ENCODE results near the gene UBFD1. TPM values are rescaled to one million over a fixed set of nuclear protein-coding genes. Genes with fewer than 3 reads are reported as not detected.

UBFD1 gene
- total RNA-seq, 6 experiments from 2014 or later = 27.6 to 50.5 (median 37.4) TPM

DNA sequence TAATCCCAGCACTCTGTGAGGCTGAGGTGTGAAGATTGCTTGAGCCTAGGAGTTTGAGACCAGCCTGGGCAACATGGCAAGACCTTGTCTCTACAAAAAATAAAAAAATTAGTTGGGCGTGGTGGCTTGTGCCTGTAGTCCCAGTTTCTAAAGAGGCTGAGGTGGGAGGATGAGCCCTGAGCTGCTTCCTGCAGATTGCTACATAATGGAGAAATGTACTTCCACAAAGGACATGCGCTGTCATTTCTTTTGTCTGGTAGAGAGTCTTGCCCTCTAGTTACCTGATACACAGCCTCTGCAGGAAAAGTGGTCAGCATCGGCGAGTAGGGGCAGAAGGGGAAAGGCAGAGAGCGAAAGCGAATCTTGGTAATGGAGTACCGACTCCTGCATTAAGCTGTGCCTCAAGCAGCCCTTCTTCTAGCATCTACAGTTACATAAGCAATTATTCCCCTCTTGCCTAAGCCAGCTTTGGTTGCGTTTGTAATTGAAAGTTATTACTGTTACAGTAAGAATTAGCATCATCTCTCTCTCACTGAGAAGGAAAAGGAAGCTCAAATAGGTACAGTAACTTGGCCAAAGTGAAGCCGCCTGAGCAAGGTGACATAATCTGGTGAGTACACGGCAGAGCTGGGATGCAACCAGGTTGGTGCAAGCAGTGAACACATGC is 28.8 kb upstream of the UBFD1 start:
- no peaks in the 10 kb centered on the region for H3K4me1 ChIP-seq
- no peaks in the 10 kb centered on the region for H3K27me3 ChIP-seq
- no peak overlapping the region for H3K27ac ChIP-seq
- H3K36me3 ChIP-seq = peaks cover 0 to 51% (median 8%) of the 10 kb centered on the region in 4 donors
- TF ChIP-seq, protein P1, sequence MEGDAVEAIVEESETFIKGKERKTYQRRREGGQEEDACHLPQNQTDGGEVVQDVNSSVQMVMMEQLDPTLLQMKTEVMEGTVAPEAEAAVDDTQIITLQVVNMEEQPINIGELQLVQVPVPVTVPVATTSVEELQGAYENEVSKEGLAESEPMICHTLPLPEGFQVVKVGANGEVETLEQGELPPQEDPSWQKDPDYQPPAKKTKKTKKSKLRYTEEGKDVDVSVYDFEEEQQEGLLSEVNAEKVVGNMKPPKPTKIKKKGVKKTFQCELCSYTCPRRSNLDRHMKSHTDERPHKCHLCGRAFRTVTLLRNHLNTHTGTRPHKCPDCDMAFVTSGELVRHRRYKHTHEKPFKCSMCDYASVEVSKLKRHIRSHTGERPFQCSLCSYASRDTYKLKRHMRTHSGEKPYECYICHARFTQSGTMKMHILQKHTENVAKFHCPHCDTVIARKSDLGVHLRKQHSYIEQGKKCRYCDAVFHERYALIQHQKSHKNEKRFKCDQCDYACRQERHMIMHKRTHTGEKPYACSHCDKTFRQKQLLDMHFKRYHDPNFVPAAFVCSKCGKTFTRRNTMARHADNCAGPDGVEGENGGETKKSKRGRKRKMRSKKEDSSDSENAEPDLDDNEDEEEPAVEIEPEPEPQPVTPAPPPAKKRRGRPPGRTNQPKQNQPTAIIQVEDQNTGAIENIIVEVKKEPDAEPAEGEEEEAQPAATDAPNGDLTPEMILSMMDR (IDR thresholded peaks at IDR 0.05) = no peak
- TF ChIP-seq POLR2A (IDR thresholded peaks at IDR 0.05) = no peak
- WGBS (ENCODE audit: insufficient coverage, low coverage, low lambda C conversion rate, missing lambda C conversion rate) = 89% methylated on average over 9 of the region's 10 CpGs
- no peak overlapping the region for H3K4me3 ChIP-seq
- intact Hi-C loops (cut with DNase I) = no loop called here
- DNase-seq (no peak), ATAC-seq (peak in 2 of 4 donors; percentile 12 to 26)
- no peaks in the 10 kb centered on the region for H3K9me3 ChIP-seq

DNA sequence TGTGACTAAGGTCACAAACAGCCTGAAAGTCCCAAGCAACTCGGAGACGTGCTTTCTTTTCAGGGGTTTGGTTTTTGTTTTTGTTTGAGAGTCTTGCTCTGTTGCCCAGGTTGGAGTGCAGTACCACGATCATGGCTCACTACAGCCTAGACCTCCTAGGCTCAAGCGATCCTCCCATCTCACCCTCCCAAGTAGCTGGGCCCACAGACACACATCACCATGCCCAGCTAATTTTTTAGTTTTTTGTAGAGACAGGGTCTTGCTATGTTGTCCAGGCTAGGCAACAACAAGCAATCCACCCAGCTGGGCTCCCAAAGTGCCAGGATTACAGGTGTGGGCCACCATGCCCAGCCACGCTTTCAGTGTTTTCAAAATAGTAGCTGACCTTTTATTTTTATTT is 27.5 kb upstream of the UBFD1 start:
- ATAC-seq (no peak), DNase-seq (no peak)
- Histone ChIP-seq H3K4me1 (no peaks in the 10 kb centered on the region), H3K4me3 (no peak overlapping the region), H3K27me3 (no peaks in the 10 kb centered on the region), H3K36me3 (peaks cover 0 to 54% (median 11%) of the 10 kb centered on the region in 4 donors), H3K9me3 (no peaks in the 10 kb centered on the region), H3K27ac (no peak overlapping the region)
- no peak for TF ChIP-seq POLR2A (IDR thresholded peaks at IDR 0.05)
- TF ChIP-seq, protein P1 (IDR thresholded peaks at IDR 0.05) = no peak
- 96% methylated on average over 5 of the region's 5 CpGs for WGBS (ENCODE audit: insufficient coverage, low coverage, low lambda C conversion rate, missing lambda C conversion rate)
- intact Hi-C loops (cut with DNase I) = no loop called here

DNA sequence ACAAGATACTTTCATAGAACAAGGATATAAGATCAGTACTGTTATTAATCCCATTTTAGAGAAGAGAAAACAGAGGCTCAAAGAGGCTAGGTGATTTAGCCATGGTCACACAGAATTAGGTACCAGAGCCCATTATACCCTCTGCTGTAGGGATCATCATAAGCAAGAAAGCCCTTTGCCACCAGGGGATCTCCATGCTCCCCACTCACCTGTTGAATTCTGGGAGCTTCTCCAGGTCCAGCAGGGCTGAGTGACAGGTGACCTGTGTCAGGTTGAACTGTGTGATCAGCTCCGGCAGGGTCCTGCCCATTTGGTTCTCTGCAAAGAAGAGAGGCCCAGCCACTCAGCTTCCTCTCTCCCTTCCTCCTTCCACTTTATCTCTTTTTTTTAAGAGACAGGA is 25.1 kb upstream of the UBFD1 start:
- no peak for ATAC-seq
- TF ChIP-seq POLR2A (IDR thresholded peaks at IDR 0.05) = no peak
- TF ChIP-seq, protein P1 (IDR thresholded peaks at IDR 0.05) = no peak
- Histone ChIP-seq H3K4me3 (no peak overlapping the region), H3K36me3 (peaks cover 0 to 63% (median 11%) of the 10 kb centered on the region in 4 donors), H3K27ac (no peak overlapping the region), H3K4me1 (no peaks in the 10 kb centered on the region), H3K9me3 (no peaks in the 10 kb centered on the region), H3K27me3 (no peaks in the 10 kb centered on the region)
- DNase-seq = no peak
- WGBS (ENCODE audit: insufficient coverage, low coverage, low lambda C conversion rate, missing lambda C conversion rate) = no CpG with 5 or more reads among the region's 1 CpG
- intact Hi-C loops (cut with DNase I) = no loop called here

DNA sequence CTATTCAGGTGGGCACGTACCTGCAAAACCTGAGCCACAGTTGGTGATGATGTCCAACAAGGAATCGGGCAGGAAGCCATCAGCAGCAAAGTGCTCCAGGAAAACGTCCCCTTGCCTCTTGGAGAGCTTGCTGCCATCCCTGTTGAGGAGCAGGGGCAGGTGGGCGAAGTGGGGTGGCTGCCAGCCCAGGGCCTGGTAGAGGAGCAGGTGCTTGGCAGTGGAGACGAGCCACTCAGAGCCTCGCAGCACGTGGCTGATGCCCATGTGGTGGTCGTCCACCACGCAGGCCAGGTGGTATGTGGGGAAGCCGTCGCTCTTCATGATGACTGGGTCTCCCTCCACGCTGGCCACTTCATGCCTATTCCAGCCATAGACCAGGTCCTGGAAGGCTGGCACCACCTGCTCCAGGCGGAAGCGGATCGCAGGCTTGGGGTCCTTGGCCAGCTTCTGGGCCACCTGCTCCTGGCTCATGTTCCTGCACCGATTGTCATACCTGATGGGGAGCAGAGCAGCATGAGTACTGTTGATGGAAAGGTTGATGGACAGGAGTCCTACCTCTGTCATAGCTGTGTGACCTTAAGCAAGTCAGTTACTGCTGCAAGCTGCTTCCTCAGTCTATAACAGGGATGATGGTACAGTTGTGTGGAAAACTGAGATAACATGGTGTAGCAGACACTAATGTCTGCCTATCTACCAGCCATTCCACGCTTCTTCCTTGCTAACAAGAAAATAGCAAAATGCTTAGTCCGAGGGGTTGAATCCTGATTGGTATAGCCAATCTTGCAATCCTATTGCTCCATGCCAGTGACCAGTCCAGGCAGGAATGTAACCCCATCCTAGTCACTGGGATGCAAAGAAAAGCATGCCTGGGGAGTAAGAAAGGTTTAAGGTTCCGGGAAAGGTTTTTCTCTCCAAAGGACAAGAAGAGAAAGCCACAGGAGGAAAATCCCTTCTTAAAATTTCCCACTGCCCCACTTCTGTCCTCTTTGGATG is 22.4 kb upstream of the UBFD1 start:
- TF ChIP-seq, protein P1 (IDR thresholded peaks at IDR 0.05) = no peak
- TF ChIP-seq POLR2A (IDR thresholded peaks at IDR 0.05) = no peak
- DNase-seq (no peak), ATAC-seq (no peak)
- H3K27ac ChIP-seq = no peak overlapping the region
- H3K9me3 ChIP-seq = no peaks in the 10 kb centered on the region
- H3K36me3 ChIP-seq = peaks cover 0 to 61% (median 13%) of the 10 kb centered on the region in 4 donors
- WGBS (ENCODE audit: insufficient coverage, low coverage, low lambda C conversion rate, missing lambda C conversion rate) = 97% methylated on average over 5 of the region's 19 CpGs
- H3K27me3 ChIP-seq = no peaks in the 10 kb centered on the region
- intact Hi-C loops (cut with DNase I) = no loop called here
- peaks cover 0 to 4% (median 0%) of the 10 kb centered on the region in 4 donors for H3K4me1 ChIP-seq
- H3K4me3 ChIP-seq = no peak overlapping the region
